CD4-positive, alpha-beta T cell treated with Interleukin-12 subunit alpha and Interleukin-12 subunit beta, for 1 hour (primary cell): ENCODE measurements around the gene DOK3.
A peak's percentile ranks its signal among the peaks of the same experiment; 100 is the strongest.

Source experiments
- DNase-seq: peaks from one replicate; pipeline ENCODE4 v3.0.0-alpha.2; 2020

Gene DOK3

GRCh38 chr5:177511796-177512675 lies 2.4 kb upstream of the DOK3 start:
- DNase-seq = no peak

GRCh38 chr5:177511181-177511580 lies 1.6 kb upstream of the DOK3 start:
- no peak for DNase-seq

- no peak for DNase-seq
Measured at GRCh38 chr5:177510567-177511053, 984 bp upstream of the DOK3 start.

GRCh38 chr5:177509991-177510566 lies 453 bp upstream of the DOK3 start:
- no peak for DNase-seq

- DNase-seq = no peak
Measured at GRCh38 chr5:177508837-177509236, 789 bp downstream of the DOK3 start.

- no peak for DNase-seq
Measured at GRCh38 chr5:177508221-177508611, 1.4 kb downstream of the DOK3 start.

GRCh38 chr5:177507596-177508220 lies 1.9 kb downstream of the DOK3 start:
- DNase-seq = no peak

- no peak for DNase-seq
Measured at GRCh38 chr5:177507165-177507564, 2.5 kb downstream of the DOK3 start.

GRCh38 chr5:177505075-177505474 lies 4.6 kb downstream of the DOK3 start:
- no peak for DNase-seq

GRCh38 chr5:177504086-177505056 lies 5.3 kb downstream of the DOK3 start:
- no peak for DNase-seq

- DNase-seq = no peak
Measured at GRCh38 chr5:177503351-177504085, 6.1 kb downstream of the DOK3 start.

- no peak for DNase-seq
Measured at GRCh38 chr5:177502886-177503285, 6.7 kb downstream of the DOK3 start.

- no peak for DNase-seq
Measured at GRCh38 chr5:177501874-177502678, 7.5 kb downstream of the DOK3 start.

- peak; percentile 85 for DNase-seq
Measured at GRCh38 chr5:177500685-177501522, 8.7 kb downstream of the DOK3 start.

- DNase-seq = no peak
Measured at GRCh38 chr5:177499842-177500241, 9.8 kb downstream of the DOK3 start.

GRCh38 chr5:177498013-177498787 lies 11.4 kb downstream of the DOK3 start:
- DNase-seq = no peak

GRCh38 chr5:177497292-177498012 lies 12.2 kb downstream of the DOK3 start, which contains the start of gene PDLIM7:
PDLIM7 (minus strand) TSS chr5:177497604; CDS start chr5:177496512, 1,092 bp downstream.
- peak; percentile 96 for DNase-seq

- no peak for DNase-seq
Measured at GRCh38 chr5:177496727-177497291, 12.8 kb downstream of the DOK3 start.
